GM12875 (cell line): ENCODE results near the gene BMF.

Experiments
- H3K4me3 ChIP-seq: one replicate; pipeline ENCODE4 v1.5.1; 2011; ENCODE audit warnings: low read depth, low read length, control low read depth
- CTCF ChIP-seq: IDR thresholded peaks from 2 replicates; pipeline ENCODE4 v1.5.1; 2011; ENCODE audit warnings: low read depth, mild to moderate bottlenecking, control low read depth, inconsistent platforms, low read length, moderate library complexity, borderline replicate concordance; ENCODE audit not compliant: insufficient read depth

BMF gene

GRCh38 chr15:40059821-40060220 lies 48.9 kb downstream of the BMF start:
- H3K4me3 ChIP-seq: no peak overlapping the region
- no peak for TF ChIP-seq CTCF

- H3K4me3 ChIP-seq: no peak overlapping the region
- no peak for TF ChIP-seq CTCF
Observed at GRCh38 chr15:40058476-40059140, 50.1 kb downstream of the BMF start.

- H3K4me3 ChIP-seq: no peak overlapping the region
- TF ChIP-seq CTCF: no peak
Observed at GRCh38 chr15:40055576-40056293, 52.9 kb downstream of the BMF start.

- TF ChIP-seq CTCF: no peak
- no peak overlapping the region for H3K4me3 ChIP-seq
Observed at GRCh38 chr15:40054855-40055575, 53.7 kb downstream of the BMF start.

- H3K4me3 ChIP-seq: no peak overlapping the region
- no peak for TF ChIP-seq CTCF
Observed at GRCh38 chr15:40054605-40054854, 54.1 kb downstream of the BMF start.

GRCh38 chr15:40053831-40054604 lies 54.7 kb downstream of the BMF start:
- no peak for TF ChIP-seq CTCF
- no peak overlapping the region for H3K4me3 ChIP-seq
